A673 (cell line): Measurements from ENCODE around the gene RAB2B. TPM values are rescaled to one million over a fixed set of nuclear protein-coding genes. Genes with fewer than 3 reads are reported as not detected.

ENCODE experiments used
- BruUV-seq: library from RNA; stranded (reverse); fragments of 400-500 nt; replicated peaks from 2 replicates; lab custom pipeline; 2021; lab: Mats Ljungman, UMichigan
- CTCF ChIA-PET: fragments of 300-600 bp; sonication (Branson Sonifier 250); formaldehyde crosslinking; loops from one replicate; lab custom pipeline; 2022; ENCODE audit warnings: antibody characterized with exemption; lab: Charles Lee
- POLR2A ChIA-PET: fragments of 300-600 bp; sonication (Branson Sonifier 250); formaldehyde crosslinking; loops from one replicate; lab custom pipeline; 2022; ENCODE audit warnings: antibody characterized with exemption; ENCODE audit not compliant: low non-redundant PET; lab: Charles Lee
- DNase-seq: peaks from one replicate; pipeline ENCODE4 v3.0.0-alpha.2; 2015; ENCODE audit warnings: low spot score
- H3K27ac ChIP-seq: fragments of 200-600 bp; sonication (generic); 2 replicates; pipeline ENCODE4 v1.5.1; 2016; ENCODE audit warnings: mixed run types, low read depth, mild to moderate bottlenecking, mixed read lengths, antibody characterized with exemption, low read length; ENCODE audit not compliant: poor library complexity, severe bottlenecking
- H3K27me3 ChIP-seq: fragments of 200-600 bp; sonication (generic); replicated peaks from 2 replicates; pipeline ENCODE4 v1.6.1; 2017; ENCODE audit warnings: mixed run types, low read depth, mild to moderate bottlenecking, mixed read lengths, antibody characterized with exemption, low read length; ENCODE audit not compliant: insufficient read depth, poor library complexity
- H3K36me3 ChIP-seq: fragments of 200-600 bp; sonication (generic); 2 replicates; pipeline ENCODE4 v1.6.1; 2016; ENCODE audit warnings: mixed run types, mild to moderate bottlenecking, mixed read lengths, antibody characterized with exemption, low read length; ENCODE audit not compliant: insufficient read depth, poor library complexity, severe bottlenecking
- H3K4me1 ChIP-seq: fragments of 200-600 bp; sonication (generic); 2 replicates; pipeline ENCODE4 v1.6.1; 2017; ENCODE audit warnings: mixed run types, mild to moderate bottlenecking, mixed read lengths, antibody characterized with exemption, low read length; ENCODE audit not compliant: insufficient read depth, poor library complexity, severe bottlenecking
- H3K4me3 ChIP-seq: fragments of 200-600 bp; sonication (generic); 2 replicates; pipeline ENCODE4 v1.5.1; 2016; ENCODE audit warnings: low read depth, mixed run types, mild to moderate bottlenecking, mixed read lengths, low read length; ENCODE audit not compliant: poor library complexity, severe bottlenecking
- H3K9me3 ChIP-seq: fragments of 200-600 bp; sonication (generic); 2 replicates; pipeline ENCODE4 v1.6.1; 2016; ENCODE audit warnings: mixed run types, low read depth, mild to moderate bottlenecking, mixed read lengths, antibody characterized with exemption, low read length; ENCODE audit not compliant: poor library complexity, severe bottlenecking
- EZH2 ChIP-seq: fragments of 200-600 bp; sonication (generic); IDR thresholded peaks from 2 replicates; pipeline ENCODE4 v1.6.1; 2017; ENCODE audit warnings: borderline replicate concordance, low read depth, mild to moderate bottlenecking, mixed read lengths, antibody characterized with exemption, low read length; ENCODE audit not compliant: poor library complexity, severe bottlenecking
- intact Hi-C: fragments of 100-400 bp; cut with micrococcal nuclease; formaldehyde crosslinking; loops from one replicate; pipeline ENCODE4 v1.10.0; 2022; ENCODE audit not compliant: unreplicated experiment
- total RNA-seq: library from RNA; stranded (reverse); gene quantifications from 2 replicates; pipeline ENCODE4 v1.2.3, GENCODE V29; 2021
- TF ChIP-seq, protein P1 (sequence below): fragments of 300-800, 200-600 bp; sonication (generic); conservative IDR thresholded peaks from 2 replicates; pipeline ENCODE4 v1.5.1; 2017; ENCODE audit warnings: low read depth, mild to moderate bottlenecking, antibody characterized with exemption, low read length, moderate library complexity, mixed read lengths

RAB2B gene
- total RNA-seq, 1 experiment from 2014 or later: 37.1 TPM

DNA sequence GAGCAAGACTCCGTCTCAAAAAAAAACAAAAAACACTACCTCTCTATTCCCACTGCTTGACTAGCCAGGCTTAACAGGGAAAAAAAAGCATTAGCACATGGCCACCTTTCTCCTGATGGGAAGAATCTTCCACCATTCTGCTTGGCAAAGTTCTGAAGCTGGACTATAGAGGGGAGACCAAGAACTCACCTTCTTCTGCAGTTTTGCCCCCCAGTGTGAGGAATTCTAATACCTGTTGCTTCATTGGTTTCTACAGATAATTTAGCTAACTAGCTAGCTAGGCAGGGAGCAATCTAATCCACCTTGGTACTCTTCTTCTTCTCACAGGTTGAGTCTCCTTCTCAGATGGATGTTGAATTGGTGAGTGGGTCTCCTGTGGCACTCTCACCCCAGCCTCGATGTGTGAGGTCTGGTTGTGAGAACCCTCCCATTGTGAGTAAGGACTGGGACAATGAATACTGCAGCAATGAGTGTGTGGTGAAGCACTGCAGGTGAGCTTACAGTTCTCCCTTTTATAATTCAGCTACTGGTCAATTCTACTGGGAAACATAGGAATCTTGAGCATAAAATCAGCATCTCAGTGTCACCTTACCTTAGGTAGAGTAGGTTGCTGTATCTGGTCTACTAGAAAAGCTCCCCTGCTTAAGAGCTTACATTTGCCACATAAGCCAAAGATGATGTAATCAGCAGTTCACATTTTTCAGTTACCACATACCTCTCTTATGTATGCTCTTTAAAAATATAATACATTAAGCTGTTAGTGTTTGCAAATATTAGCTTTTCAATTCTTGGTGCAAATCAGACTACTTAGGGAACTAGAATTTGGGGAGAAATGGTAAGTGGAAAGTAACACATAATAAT lies 18.4 kb upstream of the RAB2B start:
- intact Hi-C loops: no loop called here
- ChIA-PET CTCF (no interaction called here), POLR2A (interaction anchor here (0.6 kb wide), 1 partner anchor 50 kb away, joined by 3 read pairs; no protein-coding TSS in a partner anchor)
- no peaks in the 10 kb centered on the region for H3K4me1 ChIP-seq
- H3K4me3 ChIP-seq: no peak overlapping the region
- BruUV-seq: no TSS peak
- H3K36me3 ChIP-seq: peaks cover 88% of the 10 kb centered on the region
- TF ChIP-seq, protein P1, sequence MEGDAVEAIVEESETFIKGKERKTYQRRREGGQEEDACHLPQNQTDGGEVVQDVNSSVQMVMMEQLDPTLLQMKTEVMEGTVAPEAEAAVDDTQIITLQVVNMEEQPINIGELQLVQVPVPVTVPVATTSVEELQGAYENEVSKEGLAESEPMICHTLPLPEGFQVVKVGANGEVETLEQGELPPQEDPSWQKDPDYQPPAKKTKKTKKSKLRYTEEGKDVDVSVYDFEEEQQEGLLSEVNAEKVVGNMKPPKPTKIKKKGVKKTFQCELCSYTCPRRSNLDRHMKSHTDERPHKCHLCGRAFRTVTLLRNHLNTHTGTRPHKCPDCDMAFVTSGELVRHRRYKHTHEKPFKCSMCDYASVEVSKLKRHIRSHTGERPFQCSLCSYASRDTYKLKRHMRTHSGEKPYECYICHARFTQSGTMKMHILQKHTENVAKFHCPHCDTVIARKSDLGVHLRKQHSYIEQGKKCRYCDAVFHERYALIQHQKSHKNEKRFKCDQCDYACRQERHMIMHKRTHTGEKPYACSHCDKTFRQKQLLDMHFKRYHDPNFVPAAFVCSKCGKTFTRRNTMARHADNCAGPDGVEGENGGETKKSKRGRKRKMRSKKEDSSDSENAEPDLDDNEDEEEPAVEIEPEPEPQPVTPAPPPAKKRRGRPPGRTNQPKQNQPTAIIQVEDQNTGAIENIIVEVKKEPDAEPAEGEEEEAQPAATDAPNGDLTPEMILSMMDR: no peak
- TF ChIP-seq EZH2: no peak
- H3K27ac ChIP-seq: peak overlapping the region; percentile 50
- DNase-seq: no peak
- H3K27me3 ChIP-seq: no peaks in the 10 kb centered on the region
- no peaks in the 10 kb centered on the region for H3K9me3 ChIP-seq

GRCh38 chr14:21486640-21487087 lies 9.9 kb upstream of the RAB2B start:
- no peaks in the 10 kb centered on the region for H3K4me1 ChIP-seq
- TF ChIP-seq, protein P1: no peak
- TF ChIP-seq EZH2: no peak
- POLR2A ChIA-PET: interaction anchor here (0.6 kb wide), 1 partner anchor 35 kb away, joined by 3 read pairs; no protein-coding TSS in a partner anchor
- no peaks in the 10 kb centered on the region for H3K9me3 ChIP-seq
- no peak overlapping the region for H3K4me3 ChIP-seq
- CTCF ChIA-PET: no interaction called here
- intact Hi-C loops: no loop called here
- no TSS peak for BruUV-seq
- H3K27me3 ChIP-seq: no peaks in the 10 kb centered on the region
- no peak for DNase-seq
- H3K27ac ChIP-seq: no peak overlapping the region
- H3K36me3 ChIP-seq: peaks cover 42% of the 10 kb centered on the region

- ChIA-PET CTCF (interaction anchor here (0.5 to 1.8 kb wide), 3 partner anchors 8 to 58 kb away, joined by 3 to 5 read pairs (median 4); partner anchors contain the start of gene CHD8), POLR2A (interaction anchor here (0.6 to 0.7 kb wide), 2 partner anchors 21 to 24 kb away, joined by 3 read pairs; partner anchors contain the start of gene CHD8)
- intact Hi-C loops: no loop called here
- Histone ChIP-seq H3K27me3 (no peaks in the 10 kb centered on the region), H3K4me3 (peak overlapping the region; percentile 78), H3K36me3 (no peaks in the 10 kb centered on the region), H3K4me1 (peaks cover 11% of the 10 kb centered on the region), H3K9me3 (no peaks in the 10 kb centered on the region), H3K27ac (peak overlapping the region; percentile 69)
- no peak for DNase-seq
- no TSS peak for BruUV-seq
- no peak for TF ChIP-seq EZH2
- TF ChIP-seq, protein P1: no peak
These were observed 235 bp downstream of the RAB2B start for GRCh38 chr14:21476523-21476924.
